ENCODE measurements around the gene CEP170B. TPM values are rescaled to one million over a fixed set of nuclear protein-coding genes. Genes with fewer than 3 reads are reported as not detected.

CEP170B gene
- polyA plus RNA-seq, 2 donors = 19.8 to 37.5 TPM

DNA sequence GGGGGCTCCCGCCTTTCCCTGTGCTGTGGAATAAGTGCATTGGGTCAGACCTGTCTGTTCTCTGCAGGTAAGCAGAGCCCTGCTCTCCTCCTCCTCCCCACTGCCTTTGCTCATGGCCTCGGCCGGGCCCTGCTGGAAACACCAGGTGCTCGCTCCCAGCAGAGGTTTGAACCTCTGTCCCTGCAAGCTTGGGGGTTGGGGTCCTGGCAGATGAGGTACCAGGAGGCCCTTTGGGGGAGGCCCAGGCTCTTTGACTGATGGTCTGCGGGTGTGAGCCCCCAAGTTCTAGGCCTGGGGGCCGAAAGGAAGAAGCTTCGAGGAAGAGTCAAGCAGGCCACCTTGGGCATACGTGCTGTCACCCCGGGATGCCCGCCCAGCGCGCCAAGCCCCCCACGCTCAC lies 22.1 kb upstream of the CEP170B start:
- Histone ChIP-seq H3K4me3 (ENCODE audit: low read depth in 1 of 2, low read length in 2 of 2) (peak overlapping the region in 1 of 2 donors; percentile 32), H3K36me3 (ENCODE audit: control insufficient read depth in 2 of 2, insufficient read depth in 2 of 2, low read length in 1 of 2) (no peaks in the 10 kb centered on the region), H3K4me1 (ENCODE audit: control insufficient read depth in 2 of 2, insufficient read depth in 2 of 2, low read length in 1 of 2) (peaks cover 15 to 17% of the 10 kb centered on the region in 2 donors), H3K9me3 (ENCODE audit: control insufficient read depth in 2 of 2, insufficient read depth in 1 of 2, low read depth in 1 of 2, low read length in 1 of 2) (no peaks in the 10 kb centered on the region), H3K27ac (ENCODE audit: low read depth in 2 of 2, low read length in 1 of 2) (no peak overlapping the region), H3K27me3 (ENCODE audit: control insufficient read depth in 1 of 2, insufficient read depth in 2 of 2, low read length in 2 of 2) (peaks cover 0 to 3% of the 10 kb centered on the region in 2 donors)
- WGBS, 2 donors = 41 to 45% methylated on average over 13 of the region's 13 CpGs

DNA sequence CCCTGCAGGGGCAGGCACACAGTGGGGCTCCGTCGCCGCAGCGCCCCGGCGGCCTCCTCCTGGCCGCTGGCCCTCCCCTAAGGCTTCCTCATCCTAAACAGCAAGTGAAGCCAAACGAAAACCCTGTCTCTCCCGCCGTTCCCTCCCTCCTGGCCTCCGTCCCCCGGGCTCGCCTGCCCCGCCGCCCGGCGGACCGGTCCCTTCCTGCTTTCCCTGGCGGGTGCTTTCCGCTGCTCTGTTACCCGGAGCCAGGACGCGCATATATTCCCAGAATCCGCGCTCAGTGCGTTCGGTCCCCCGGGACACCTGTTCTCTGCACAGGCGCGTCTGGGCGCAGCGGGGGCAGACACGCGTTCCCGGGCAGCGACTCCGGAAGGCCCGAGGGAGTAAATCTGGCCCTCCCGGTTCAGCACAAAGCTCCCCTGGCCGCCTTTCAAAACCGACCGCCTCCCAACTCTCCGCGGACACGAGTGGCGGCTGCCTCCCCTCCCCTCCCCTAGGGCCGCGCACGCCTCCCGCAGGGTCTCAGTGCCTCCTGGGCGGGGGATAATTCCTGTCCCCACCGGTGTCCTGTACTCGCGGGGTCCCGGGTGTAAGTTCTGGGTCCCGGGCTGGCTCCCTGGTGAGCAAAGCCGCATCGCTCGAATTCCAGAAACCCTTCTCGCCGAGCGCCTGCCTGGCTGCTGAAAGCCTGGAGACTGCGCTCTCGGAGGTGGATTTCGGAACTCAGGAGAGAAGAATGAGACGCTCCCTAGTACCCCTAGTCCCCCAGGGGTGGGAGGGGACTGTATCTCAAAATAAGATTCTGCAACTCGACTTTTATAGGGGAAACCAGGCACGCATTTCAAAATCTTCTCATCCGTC lies 21.4 kb upstream of the CEP170B start:
- H3K4me3 ChIP-seq (ENCODE audit: low read depth in 1 of 2, low read length in 2 of 2) = peak overlapping the region; percentile 32 to 42
- WGBS, 2 donors = 1 to 3% methylated on average over 62 to 69 of the region's 69 CpGs
- no peaks in the 10 kb centered on the region for H3K36me3 ChIP-seq (ENCODE audit: control insufficient read depth in 2 of 2, insufficient read depth in 2 of 2, low read length in 1 of 2)
- H3K9me3 ChIP-seq (ENCODE audit: control insufficient read depth in 2 of 2, insufficient read depth in 1 of 2, low read depth in 1 of 2, low read length in 1 of 2) = no peaks in the 10 kb centered on the region
- peaks cover 0 to 3% of the 10 kb centered on the region in 2 donors for H3K27me3 ChIP-seq (ENCODE audit: control insufficient read depth in 1 of 2, insufficient read depth in 2 of 2, low read length in 2 of 2)
- no peak overlapping the region for H3K27ac ChIP-seq (ENCODE audit: low read depth in 2 of 2, low read length in 1 of 2)
- H3K4me1 ChIP-seq (ENCODE audit: control insufficient read depth in 2 of 2, insufficient read depth in 2 of 2, low read length in 1 of 2) = peaks cover 15 to 17% of the 10 kb centered on the region in 2 donors

DNA sequence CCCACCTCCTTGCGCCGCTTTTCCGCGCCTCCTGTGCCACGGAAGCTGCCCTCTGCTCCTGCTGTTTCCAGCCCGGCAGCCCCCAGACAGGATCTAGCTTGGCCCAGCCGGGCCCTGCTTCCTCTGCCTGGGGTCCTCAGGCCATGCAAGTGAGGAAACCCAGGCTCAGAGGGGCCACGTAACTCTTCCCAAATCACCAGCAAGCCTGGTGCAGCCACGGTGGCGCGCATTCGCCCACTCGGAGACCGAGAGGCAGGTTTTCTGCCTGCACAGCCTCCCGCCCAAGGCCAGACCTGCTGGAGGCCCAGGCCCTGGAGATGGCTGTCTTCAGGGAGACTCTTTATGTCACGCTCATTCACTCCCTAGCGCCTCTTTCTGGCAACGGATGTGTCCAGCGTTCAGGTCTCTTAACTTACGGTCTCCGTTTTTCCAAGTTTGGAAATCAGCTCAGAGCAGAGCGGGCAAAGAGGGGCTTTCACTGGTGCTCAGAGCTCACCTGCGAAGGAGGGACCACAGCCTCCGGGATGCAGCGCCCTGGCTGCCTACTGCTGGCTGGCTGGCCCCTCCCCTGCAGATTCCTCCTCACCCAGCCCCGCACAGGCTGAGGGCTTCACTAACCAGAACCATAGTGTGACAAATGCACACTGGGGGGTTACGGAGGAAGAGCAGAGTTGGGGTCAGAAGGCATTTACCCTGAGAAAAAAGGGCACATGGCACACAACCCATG lies 20.6 kb upstream of the CEP170B start:
- WGBS, 2 donors = 12% methylated on average over 27 of the region's 27 CpGs
- Histone ChIP-seq H3K4me3 (ENCODE audit: low read depth in 1 of 2, low read length in 2 of 2) (peak overlapping the region in 1 of 2 donors; percentile 32), H3K9me3 (ENCODE audit: control insufficient read depth in 2 of 2, insufficient read depth in 1 of 2, low read depth in 1 of 2, low read length in 1 of 2) (no peaks in the 10 kb centered on the region), H3K27ac (ENCODE audit: low read depth in 2 of 2, low read length in 1 of 2) (no peak overlapping the region), H3K4me1 (ENCODE audit: control insufficient read depth in 2 of 2, insufficient read depth in 2 of 2, low read length in 1 of 2) (peaks cover 15 to 17% of the 10 kb centered on the region in 2 donors), H3K27me3 (ENCODE audit: control insufficient read depth in 1 of 2, insufficient read depth in 2 of 2, low read length in 2 of 2) (peaks cover 0 to 3% of the 10 kb centered on the region in 2 donors), H3K36me3 (ENCODE audit: control insufficient read depth in 2 of 2, insufficient read depth in 2 of 2, low read length in 1 of 2) (no peaks in the 10 kb centered on the region)

DNA sequence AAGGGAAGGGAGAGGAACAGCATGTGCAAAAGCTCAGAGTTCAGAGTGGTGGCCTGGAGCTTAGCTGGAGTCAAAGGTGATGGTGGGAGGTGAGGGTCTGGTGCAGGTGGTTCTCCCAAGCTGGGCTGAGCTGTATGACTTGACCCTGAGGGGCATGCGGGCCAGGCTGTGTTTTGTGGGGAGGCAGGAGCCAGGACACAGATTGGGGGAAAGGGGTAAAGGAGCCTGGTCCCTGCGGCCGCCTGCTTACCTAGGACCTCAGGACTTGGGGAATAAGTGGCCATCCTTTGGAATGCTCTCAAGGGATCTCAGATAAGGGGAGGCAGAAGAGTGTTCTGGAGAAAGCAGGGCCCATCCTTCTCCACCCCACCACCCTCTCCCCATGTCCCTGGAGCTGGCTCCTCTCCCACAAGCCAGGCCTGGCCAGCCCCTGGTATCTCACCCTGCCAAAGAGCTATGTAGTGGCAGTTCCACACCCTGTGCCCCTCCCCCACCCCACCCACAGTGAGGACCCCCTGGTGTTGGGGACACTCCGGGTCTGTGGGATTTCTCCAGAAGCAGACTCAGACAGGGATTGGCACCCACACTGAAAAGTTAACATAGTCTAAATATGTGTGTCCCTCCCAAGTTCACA lies 19.9 kb upstream of the CEP170B start:
- Histone ChIP-seq H3K9me3 (ENCODE audit: control insufficient read depth in 2 of 2, insufficient read depth in 1 of 2, low read depth in 1 of 2, low read length in 1 of 2) (no peaks in the 10 kb centered on the region), H3K27me3 (ENCODE audit: control insufficient read depth in 1 of 2, insufficient read depth in 2 of 2, low read length in 2 of 2) (peaks cover 0 to 3% of the 10 kb centered on the region in 2 donors), H3K4me1 (ENCODE audit: control insufficient read depth in 2 of 2, insufficient read depth in 2 of 2, low read length in 1 of 2) (peaks cover 15 to 17% of the 10 kb centered on the region in 2 donors), H3K36me3 (ENCODE audit: control insufficient read depth in 2 of 2, insufficient read depth in 2 of 2, low read length in 1 of 2) (no peaks in the 10 kb centered on the region), H3K27ac (ENCODE audit: low read depth in 2 of 2, low read length in 1 of 2) (no peak overlapping the region), H3K4me3 (ENCODE audit: low read depth in 1 of 2, low read length in 2 of 2) (no peak overlapping the region)
- WGBS, 2 donors = 89 to 90% methylated on average over 4 of the region's 4 CpGs

DNA sequence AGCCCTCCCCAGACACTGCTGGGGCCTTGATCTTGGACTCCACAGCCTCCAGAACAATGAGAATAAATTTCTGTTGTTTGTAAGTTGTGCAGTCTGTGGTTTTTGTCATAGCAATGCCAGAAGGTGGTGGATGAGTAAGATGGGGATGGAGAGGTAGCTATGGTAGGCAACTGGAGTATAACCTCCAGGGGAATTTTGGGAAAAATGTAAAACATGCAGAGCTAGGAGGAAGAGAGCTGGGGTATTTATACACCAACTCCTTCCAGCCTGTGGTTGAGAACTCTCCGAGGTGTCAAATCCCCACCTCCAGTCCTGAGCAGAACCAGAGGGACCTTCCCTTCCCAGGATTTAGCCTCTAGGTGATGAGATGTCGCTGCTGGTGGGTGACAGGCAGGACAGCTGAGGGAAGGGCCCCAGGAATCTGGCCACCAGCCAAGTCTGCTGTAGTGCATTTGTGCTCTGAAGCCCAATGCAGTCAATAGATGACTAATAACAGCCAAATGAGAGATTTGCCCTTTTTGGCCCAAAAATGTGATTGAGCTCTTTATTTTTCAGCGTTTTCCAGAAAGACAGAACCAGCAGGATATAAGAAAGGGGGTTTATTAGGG lies 19.1 kb upstream of the CEP170B start:
- no peak overlapping the region for H3K4me3 ChIP-seq (ENCODE audit: low read depth in 1 of 2, low read length in 2 of 2)
- H3K4me1 ChIP-seq (ENCODE audit: control insufficient read depth in 2 of 2, insufficient read depth in 2 of 2, low read length in 1 of 2) = peaks cover 15 to 17% of the 10 kb centered on the region in 2 donors
- WGBS, 2 donors = 85 to 87% methylated on average over 3 of the region's 3 CpGs
- H3K27me3 ChIP-seq (ENCODE audit: control insufficient read depth in 1 of 2, insufficient read depth in 2 of 2, low read length in 2 of 2) = peaks cover 0 to 3% of the 10 kb centered on the region in 2 donors
- no peaks in the 10 kb centered on the region for H3K36me3 ChIP-seq (ENCODE audit: control insufficient read depth in 2 of 2, insufficient read depth in 2 of 2, low read length in 1 of 2)
- no peaks in the 10 kb centered on the region for H3K9me3 ChIP-seq (ENCODE audit: control insufficient read depth in 2 of 2, insufficient read depth in 1 of 2, low read depth in 1 of 2, low read length in 1 of 2)
- H3K27ac ChIP-seq (ENCODE audit: low read depth in 2 of 2, low read length in 1 of 2) = no peak overlapping the region

DNA sequence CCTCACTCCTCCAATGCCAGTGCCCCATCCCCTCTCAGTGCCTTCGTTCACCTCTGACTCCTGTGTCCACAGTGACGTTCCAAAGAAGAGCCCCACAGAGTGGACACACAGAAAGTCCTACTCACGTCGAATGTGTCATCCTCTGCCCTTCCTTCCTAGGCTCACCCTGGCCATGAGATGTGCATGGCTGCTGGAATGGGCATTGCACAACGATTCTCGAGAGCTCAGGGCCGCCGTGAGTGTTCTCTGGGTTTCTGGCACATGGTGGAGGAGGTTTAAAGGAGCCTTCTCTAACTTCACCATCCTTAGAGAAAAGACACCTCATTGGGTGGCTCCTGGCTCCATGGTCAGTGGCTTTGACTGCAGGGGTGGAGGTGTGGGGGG lies 12.8 kb upstream of the CEP170B start:
- Histone ChIP-seq H3K4me3 (ENCODE audit: low read depth in 1 of 2, low read length in 2 of 2) (no peak overlapping the region), H3K27me3 (ENCODE audit: control insufficient read depth in 1 of 2, insufficient read depth in 2 of 2, low read length in 2 of 2) (peaks cover 0 to 2% of the 10 kb centered on the region in 2 donors), H3K9me3 (ENCODE audit: control insufficient read depth in 2 of 2, insufficient read depth in 1 of 2, low read depth in 1 of 2, low read length in 1 of 2) (no peaks in the 10 kb centered on the region), H3K36me3 (ENCODE audit: control insufficient read depth in 2 of 2, insufficient read depth in 2 of 2, low read length in 1 of 2) (no peaks in the 10 kb centered on the region), H3K4me1 (ENCODE audit: control insufficient read depth in 2 of 2, insufficient read depth in 2 of 2, low read length in 1 of 2) (no peaks in the 10 kb centered on the region), H3K27ac (ENCODE audit: low read depth in 2 of 2, low read length in 1 of 2) (no peak overlapping the region)
- WGBS, 2 donors = 62 to 65% methylated on average over 8 of the region's 8 CpGs

DNA sequence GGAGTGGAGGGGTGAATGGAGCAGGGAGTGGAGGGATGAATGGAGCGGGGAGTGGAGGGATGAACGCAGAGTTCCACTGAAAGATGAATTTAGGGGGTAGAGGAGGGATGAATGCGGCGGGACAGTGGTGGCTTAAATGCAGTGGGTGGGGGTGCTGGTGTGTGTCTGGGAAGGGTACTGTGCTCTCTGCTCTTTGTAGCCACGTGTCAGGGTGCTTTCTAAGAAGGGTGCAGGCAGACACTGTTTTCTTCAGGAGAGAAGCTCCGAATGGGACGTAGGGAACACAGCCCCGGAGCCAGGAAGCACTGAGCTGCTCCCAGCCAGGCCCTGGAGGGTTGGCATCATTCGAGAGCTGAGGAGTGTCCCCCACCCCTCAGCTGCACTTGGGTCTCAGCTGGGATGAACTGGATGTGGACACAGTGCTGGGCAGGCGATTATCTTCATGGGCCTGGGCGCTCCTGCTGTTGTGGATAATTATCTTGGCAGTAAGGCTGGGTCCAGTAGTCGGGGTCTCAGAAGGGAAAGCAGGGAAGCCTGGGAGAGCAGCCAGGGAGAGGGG lies 9.5 kb upstream of the CEP170B start:
- no peak overlapping the region for H3K27ac ChIP-seq (ENCODE audit: low read depth in 2 of 2, low read length in 1 of 2)
- WGBS, 2 donors = 63 to 64% methylated on average over 12 of the region's 12 CpGs

DNA sequence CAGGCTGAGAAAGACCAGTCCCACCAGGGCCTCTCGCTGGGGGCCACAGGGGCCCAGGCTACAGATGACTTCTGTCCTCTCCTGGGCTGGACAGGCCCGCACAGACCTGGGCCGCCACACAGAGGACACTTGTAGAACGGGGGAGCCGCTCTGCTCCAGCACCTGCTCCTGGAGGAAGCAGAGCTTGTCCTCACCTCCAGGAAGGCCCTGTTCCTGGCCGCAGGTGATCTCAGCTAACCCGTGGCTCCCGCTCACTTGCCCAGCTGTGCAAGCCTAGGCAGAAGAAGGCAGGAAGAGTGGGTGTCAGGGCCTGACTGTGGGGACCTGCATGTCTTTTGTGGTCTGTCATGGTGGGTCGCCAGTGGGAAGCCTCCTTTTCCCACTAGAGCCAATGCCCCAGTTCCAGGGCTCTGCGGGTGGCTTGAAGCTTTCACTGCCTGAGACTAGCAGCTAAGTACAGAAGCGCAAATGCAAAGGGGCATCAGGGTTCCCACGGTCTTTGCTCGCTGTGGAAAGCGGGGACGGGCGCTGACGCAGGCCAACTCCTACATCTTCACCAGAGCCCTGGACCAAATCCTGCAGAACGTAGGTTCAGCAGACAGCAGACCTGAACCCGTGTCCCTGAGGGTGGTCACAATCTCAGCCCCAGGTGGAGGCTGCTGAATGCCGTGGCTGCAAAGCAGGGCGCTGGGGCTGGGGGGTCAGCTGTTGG lies 8.8 kb upstream of the CEP170B start:
- H3K36me3 ChIP-seq (ENCODE audit: control insufficient read depth in 2 of 2, insufficient read depth in 2 of 2, low read length in 1 of 2) = no peaks in the 10 kb centered on the region
- WGBS, 2 donors = 72% methylated on average over 20 to 21 of the region's 21 CpGs
- H3K9me3 ChIP-seq (ENCODE audit: control insufficient read depth in 2 of 2, insufficient read depth in 1 of 2, low read depth in 1 of 2, low read length in 1 of 2) = no peaks in the 10 kb centered on the region
- no peak overlapping the region for H3K4me3 ChIP-seq (ENCODE audit: low read depth in 1 of 2, low read length in 2 of 2)
- H3K4me1 ChIP-seq (ENCODE audit: control insufficient read depth in 2 of 2, insufficient read depth in 2 of 2, low read length in 1 of 2) = no peaks in the 10 kb centered on the region
- peaks cover 0 to 2% of the 10 kb centered on the region in 2 donors for H3K27me3 ChIP-seq (ENCODE audit: control insufficient read depth in 1 of 2, insufficient read depth in 2 of 2, low read length in 2 of 2)
- H3K27ac ChIP-seq (ENCODE audit: low read depth in 2 of 2, low read length in 1 of 2) = no peak overlapping the region

More for the DNA sequence above, 9.5 kb upstream of the CEP170B start:
- H3K27me3 ChIP-seq (ENCODE audit: control insufficient read depth in 1 of 2, insufficient read depth in 2 of 2, low read length in 2 of 2) = peaks cover 0 to 2% of the 10 kb centered on the region in 2 donors
- no peaks in the 10 kb centered on the region for H3K36me3 ChIP-seq (ENCODE audit: control insufficient read depth in 2 of 2, insufficient read depth in 2 of 2, low read length in 1 of 2)
- no peaks in the 10 kb centered on the region for H3K4me1 ChIP-seq (ENCODE audit: control insufficient read depth in 2 of 2, insufficient read depth in 2 of 2, low read length in 1 of 2)
- no peaks in the 10 kb centered on the region for H3K9me3 ChIP-seq (ENCODE audit: control insufficient read depth in 2 of 2, insufficient read depth in 1 of 2, low read depth in 1 of 2, low read length in 1 of 2)
- H3K4me3 ChIP-seq (ENCODE audit: low read depth in 1 of 2, low read length in 2 of 2) = no peak overlapping the region
